Sigmoid colon (tissue), 4 donors: ENCODE results near the gene GNMT.
A peak's percentile ranks its signal among the peaks of the same experiment; 100 is the strongest.

Experiments
- EP300 ChIP-seq, 4 donors: sonication (generic); formaldehyde crosslinking; IDR thresholded peaks; one replicate each; pipeline ENCODE4 v1.6.1; 2017; ENCODE audit warnings: antibody characterized with exemption in 4 of 4
- POLR2A ChIP-seq, 2 donors: fragments of 450-650 bp; IDR thresholded peaks; one replicate each; pipeline ENCODE4 v1.6.1; 2016; ENCODE audit warnings: antibody characterized with exemption in 2 of 2, mild to moderate bottlenecking in 2 of 2, moderate library complexity in 2 of 2
- POLR2AphosphoS5 ChIP-seq, 4 donors: sonication (generic); formaldehyde crosslinking; IDR thresholded peaks; one replicate each; pipeline ENCODE4 v1.6.1; 2017; ENCODE audit warnings: antibody characterized with exemption in 4 of 4
- TF ChIP-seq, protein P1 (sequence below), 4 experiments: fragments of 450-650 bp in 3 of 4; fragments of 200-600 bp in 1 of 4; IDR thresholded peaks; one replicate each; pipeline ENCODE4 v1.5.1; 2016 to 2019; ENCODE audit warnings: antibody characterized with exemption in 4 of 4, mild to moderate bottlenecking in 3 of 4, moderate library complexity in 2 of 4

DNA sequence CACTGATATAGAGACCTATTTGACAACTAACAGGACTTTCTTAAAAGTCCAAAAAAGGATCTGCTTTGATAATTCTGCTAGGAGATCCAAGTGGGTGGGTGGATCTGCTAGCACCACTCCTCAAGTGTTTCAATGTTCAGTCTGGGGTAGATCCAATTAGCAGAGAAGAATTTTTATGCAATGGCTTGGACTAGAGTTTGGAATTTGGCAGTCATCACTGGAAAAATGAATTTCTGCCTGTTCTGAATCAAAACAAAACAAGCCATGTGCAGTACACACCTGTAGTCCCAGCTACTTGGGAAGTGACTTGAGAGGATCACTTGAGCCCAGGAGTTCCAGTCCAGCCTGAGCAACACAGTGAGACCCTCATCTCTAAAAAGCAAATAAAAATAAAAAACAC lies 12.6 kb upstream of the GNMT start:
- TF ChIP-seq EP300 (IDR thresholded peaks at IDR 0.05) (no peak), POLR2AphosphoS5 (IDR thresholded peaks at IDR 0.05) (peak in 1 of 4 donors; percentile 20), POLR2A (IDR thresholded peaks at IDR 0.05) (no peak)
- TF ChIP-seq, protein P1, sequence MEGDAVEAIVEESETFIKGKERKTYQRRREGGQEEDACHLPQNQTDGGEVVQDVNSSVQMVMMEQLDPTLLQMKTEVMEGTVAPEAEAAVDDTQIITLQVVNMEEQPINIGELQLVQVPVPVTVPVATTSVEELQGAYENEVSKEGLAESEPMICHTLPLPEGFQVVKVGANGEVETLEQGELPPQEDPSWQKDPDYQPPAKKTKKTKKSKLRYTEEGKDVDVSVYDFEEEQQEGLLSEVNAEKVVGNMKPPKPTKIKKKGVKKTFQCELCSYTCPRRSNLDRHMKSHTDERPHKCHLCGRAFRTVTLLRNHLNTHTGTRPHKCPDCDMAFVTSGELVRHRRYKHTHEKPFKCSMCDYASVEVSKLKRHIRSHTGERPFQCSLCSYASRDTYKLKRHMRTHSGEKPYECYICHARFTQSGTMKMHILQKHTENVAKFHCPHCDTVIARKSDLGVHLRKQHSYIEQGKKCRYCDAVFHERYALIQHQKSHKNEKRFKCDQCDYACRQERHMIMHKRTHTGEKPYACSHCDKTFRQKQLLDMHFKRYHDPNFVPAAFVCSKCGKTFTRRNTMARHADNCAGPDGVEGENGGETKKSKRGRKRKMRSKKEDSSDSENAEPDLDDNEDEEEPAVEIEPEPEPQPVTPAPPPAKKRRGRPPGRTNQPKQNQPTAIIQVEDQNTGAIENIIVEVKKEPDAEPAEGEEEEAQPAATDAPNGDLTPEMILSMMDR (IDR thresholded peaks at IDR 0.05), result no peak
